IPS-18c (cell line): ENCODE results near the gene RNF214.
A peak's percentile ranks its signal among the peaks of the same experiment; 100 is the strongest.

Source experiments
- H3K4me3 ChIP-seq: 2 replicates; pipeline ENCODE4 v1.7.0; 2013; ENCODE audit warnings: low read depth, mild to moderate bottlenecking, low read length, moderate library complexity; ENCODE audit not compliant: insufficient read depth
- H3K9me3 ChIP-seq: one replicate; pipeline ENCODE4 v1.6.1; 2013; ENCODE audit warnings: mild to moderate bottlenecking, low read length, moderate library complexity; ENCODE audit not compliant: control insufficient read depth, insufficient read depth

RNF214 gene

DNA sequence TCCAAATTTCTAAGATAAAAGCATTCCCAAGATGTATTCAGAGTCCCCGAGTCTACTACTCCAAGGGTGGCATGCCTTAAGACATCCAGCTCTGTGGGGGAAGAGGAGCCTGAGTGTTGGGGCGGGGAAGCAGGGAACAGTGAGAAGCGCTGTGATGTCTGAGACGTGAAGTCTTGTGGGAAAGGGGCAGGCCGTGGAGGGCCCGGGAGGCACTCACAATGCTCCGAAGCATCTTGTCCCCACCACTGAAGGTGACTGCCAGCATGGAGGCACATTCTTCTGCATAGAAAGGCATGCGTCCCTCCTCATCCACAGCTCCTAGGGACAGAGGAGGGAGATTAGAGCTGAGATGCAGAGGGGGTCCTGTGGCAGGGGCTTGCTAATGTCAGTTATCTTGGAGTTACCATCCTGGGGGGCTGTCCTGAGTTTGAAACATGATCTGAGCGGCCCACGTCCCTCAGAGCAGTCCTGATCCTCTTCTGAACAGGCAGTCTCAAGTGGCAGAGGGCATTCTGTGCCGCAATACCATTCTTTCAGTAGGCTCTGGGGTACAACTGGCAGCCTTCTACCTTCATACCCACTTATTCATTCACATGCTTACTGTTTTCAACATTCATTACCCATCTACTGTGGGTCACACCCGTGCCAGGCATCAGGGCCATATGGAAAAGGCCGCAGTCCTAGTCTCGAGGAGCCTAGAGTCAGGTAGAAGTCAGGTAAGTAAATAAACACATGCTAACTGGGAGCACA, 9.3 kb upstream of the RNF214 start:
- Histone ChIP-seq H3K4me3 (no peak overlapping the region), H3K9me3 (peaks cover 2% of the 10 kb centered on the region)

DNA sequence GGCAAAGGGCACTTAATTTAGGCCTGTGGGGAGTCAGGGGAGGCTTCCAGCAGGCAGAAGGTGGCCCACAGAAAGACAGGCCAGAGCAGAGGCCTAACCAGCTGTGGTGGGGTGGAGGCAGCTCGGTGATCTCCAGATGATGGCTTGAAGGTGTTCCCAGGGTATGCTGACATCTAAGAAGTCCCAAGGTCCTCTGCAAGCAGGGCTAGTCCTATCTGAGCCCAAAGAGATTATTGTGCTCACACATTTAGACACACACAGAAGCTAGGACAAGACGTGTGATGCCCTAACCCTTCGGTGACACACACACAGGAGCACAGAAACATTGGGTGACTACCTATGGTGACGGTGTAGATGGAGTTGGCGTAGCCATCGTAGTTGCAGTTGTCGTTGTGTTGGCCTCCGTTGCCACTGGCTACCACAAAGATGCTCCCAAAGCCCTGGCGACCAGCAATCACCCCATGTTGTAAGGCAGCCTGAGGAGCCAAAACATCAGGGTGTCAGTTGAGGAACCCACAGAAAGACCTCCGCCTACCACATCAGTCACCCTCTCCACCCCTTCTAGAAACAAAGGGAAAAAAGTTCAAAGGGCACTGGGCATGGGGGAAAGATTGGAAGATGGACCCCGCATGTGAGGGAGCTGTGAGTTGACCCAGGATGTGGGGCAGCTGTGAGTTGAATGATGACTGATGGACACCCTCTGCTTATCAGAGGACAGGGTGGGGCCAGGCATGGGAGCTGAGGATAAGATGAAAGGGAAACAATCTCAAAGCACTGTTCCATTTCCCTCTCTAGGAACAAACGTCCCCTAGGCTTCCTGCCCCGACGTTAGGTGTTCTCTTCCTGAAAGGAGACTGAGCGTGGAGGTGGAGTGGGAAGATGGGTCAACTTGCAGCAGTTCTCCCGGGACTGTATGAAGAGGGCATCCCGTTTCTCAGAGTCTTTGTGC, 8.5 kb upstream of the RNF214 start:
- Histone ChIP-seq H3K4me3 (no peak overlapping the region), H3K9me3 (no peaks in the 10 kb centered on the region)

DNA sequence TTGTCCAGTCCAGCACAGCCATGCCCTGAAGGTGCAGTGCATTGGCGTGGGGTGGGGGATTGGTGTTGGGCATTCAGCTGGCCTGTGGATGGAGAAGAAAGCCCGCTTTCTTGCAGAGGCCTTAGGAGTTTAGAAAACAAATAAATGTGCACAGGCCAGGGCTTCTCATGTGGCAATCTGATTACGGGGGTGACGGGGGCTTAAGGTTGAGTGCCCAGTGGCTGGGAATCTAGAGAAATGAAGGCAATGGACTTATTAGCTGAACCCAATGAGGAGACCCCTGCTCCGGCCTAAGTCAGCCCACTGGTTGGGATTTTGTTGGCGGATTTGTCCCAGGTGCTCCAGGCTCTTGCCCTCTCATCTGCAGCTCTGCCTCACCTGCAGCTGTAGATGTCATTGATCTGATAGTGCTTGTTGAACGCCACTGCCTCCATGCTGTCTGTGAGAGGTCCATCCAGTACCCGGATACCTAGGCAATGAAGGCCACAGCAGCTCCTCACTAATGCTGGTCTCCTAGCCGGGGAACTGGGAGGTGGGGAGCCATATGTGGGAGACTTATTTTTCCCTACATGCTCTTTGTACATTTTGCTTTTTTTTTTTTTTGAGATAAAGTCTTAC, 6.8 kb upstream of the RNF214 start:
- Histone ChIP-seq H3K9me3 (peaks cover 2% of the 10 kb centered on the region), H3K4me3 (no peak overlapping the region)

DNA sequence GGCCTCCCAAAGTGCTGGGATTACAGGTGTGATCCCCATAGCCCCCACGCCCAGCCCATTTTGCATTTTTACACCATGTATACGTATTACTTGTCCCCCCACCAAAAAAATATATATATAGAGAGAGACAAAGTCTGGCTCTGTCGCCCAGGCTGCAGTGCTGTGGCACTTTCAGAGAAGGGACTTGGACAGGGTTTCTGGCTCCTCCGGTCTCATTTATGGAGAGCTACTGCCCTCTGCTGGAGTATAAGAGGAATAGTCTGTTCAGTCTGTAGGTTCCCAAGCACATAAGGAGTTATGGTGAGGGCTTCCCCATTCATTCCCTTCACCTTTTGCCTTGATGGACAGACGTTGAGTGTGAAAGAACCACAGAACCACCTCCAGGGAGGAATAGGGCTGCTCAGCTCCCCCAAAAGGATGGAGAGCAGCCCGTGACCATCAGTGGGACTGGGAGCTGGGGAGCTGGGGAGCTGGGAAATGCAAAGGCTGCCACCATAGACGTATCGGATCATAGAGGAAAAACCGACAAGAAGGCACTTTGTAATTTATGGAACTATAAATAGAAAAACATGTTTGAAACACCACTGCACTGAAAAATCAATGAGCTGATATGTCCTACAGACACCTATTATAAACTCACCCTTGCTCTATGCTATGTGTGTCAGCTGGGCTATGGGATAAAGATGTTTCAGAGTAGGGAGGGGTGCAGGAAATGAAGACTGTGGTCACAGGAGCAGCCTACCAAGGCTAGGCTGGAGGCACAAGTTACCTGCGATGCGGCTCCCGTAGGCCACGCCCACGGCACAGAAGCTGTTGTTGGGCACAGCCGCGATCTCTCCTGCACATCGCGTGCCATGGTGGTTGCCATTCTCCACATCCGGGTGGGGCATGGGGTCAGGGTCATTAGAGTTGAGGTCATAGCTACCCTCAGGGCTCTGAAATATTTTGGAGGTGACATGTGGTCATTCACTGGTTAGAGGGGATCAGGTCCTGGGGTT, 5.8 kb upstream of the RNF214 start:
- H3K4me3 ChIP-seq, result no peak overlapping the region
- H3K9me3 ChIP-seq, result peaks cover 2% of the 10 kb centered on the region

DNA sequence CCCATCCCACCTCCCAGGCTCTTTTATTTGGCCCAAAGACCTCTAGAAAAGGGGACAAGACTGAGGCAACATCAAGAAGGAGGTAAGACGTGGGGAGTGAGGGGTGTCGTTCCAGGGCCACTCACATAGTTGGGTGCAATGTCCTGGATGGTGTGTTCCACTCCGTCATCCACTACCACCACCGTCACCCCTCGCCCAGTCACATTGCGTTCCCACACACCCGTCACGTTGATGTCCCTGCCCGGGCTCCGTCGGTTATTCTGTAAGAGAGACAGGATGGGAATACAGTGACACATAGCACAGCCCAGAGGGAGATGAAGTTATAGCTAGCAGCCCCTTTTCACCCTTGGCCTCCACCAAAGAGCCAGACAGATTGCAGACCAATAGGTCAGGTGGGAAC, 4.4 kb upstream of the RNF214 start:
- no peak overlapping the region for H3K4me3 ChIP-seq
- peaks cover 2% of the 10 kb centered on the region for H3K9me3 ChIP-seq

DNA sequence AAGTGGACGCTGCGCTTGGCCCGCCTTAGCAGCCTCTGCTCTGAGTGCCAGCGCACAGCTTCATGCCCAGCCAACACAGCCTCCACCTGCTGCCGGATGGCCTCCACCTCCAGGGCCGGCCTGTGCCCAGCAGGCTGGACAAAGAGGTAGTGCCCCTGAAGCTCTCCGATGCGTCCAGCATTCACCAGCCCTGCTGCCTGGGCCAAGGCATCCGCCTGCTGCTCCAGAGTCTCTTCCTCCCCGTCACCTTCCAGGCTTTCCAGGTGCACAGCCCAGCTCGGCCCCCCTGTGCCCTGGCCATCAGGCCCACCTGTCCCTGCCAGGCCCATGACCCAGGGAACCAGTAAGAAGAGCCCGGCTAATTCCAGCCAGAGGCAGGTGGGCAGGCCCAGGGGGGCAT, 3.1 kb upstream of the RNF214 start:
- Histone ChIP-seq H3K9me3 (peaks cover 2% of the 10 kb centered on the region), H3K4me3 (no peak overlapping the region)

DNA sequence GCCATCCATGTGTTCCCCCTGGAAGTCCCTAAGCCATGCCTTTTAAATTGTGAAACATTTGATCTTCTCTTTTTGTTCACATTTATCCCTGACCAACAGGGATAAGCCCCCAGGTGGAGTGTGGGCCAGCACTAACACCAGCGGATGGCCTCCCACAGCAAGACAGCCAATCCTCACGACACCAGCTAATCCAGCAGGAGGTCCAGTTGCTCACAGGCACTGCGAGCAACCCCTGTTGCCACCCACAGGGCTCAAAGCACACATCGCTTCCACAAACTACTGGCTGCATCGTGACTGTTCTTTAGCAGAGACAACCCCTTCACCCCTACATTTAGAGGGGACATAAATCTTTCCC, 2.6 kb upstream of the RNF214 start:
- Histone ChIP-seq H3K4me3 (no peak overlapping the region), H3K9me3 (peaks cover 2% of the 10 kb centered on the region)

DNA sequence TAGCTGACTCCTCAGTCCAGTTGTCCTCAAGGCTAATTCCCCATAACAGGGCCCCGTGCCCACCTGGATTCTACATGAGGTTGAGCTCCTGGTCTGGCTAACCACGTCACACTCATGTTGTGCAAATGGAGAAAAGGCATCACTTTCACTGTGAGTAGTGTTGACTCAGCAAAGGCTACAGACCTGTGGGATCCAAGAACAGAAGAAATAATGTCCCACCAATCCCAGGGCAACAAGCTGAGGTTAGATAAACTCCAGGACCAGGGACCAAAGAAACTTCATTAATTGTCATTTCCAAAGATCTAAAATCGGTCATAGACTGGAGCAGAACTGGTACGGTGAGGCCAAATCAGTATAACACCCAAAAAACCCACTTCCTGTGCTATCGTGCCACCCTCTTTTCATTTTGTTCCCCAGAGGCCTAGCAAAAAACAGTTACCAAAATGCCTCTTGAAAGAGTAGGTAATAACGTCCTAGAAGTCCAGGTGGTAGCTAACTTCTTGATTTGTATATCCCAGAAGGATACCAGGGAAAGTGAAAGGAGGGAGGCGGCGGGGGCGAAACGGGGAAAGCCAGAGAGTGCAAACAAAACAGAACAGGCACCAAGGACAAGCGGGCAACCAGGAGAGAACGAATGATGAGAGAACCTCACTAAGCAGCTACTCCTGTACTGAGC, 2.0 kb upstream of the RNF214 start:
- Histone ChIP-seq H3K9me3 (peaks cover 2% of the 10 kb centered on the region), H3K4me3 (no peak overlapping the region)

DNA sequence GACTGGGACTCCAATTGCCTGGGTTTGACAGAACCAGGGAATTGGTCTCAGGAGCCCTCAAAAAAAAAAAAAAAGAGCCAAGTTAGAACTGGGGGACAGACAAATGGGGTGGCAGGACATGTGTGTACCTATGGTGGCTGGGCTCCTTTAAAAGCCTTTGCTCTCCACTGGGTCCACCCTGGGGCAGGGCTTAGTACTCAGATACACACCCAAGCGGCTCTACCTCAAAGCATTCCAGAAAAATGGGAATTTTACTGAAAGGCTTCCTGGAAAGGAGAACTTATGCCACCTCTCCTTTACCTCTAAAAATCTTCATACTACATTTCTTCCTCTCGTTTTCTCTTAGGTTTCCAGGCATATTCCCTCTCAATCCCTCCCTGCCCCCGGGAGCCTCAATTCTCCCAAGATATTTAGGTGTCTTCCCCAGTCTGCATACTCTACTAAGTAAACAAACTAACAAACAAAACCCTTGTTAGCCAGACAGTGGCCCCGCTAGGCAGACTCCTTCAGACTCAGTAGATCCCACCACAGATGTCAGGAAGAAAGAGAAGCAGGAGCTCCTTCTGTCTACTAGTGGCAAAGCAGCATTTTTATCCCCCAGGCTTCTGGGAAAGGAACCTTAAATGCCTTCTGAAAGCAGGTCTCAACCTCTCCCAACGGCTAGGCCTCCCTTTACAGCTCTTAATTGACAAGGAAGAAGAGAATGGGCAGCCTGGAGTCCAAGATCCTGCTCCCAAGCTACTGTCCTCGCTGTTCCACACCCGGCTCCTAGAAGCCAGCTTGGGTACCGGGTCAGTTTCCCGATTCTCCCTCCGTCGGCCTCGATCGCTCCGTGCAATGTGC, 1.3 kb upstream of the RNF214 start:
- H3K9me3 ChIP-seq, result peaks cover 2% of the 10 kb centered on the region
- peak overlapping the region; percentile 98 for H3K4me3 ChIP-seq

DNA sequence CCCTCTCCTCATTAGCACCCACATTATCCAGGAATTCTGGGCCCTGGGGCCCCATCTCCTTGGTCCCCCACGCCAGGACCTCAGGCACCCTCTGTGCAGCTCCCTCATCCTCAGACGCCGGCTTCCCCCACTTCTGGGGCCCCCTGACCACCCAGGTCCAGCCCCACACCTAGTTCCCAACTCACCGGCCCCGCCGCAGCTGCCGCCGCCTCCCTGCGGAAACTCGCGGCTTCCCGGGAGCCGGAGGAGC, 704 bp upstream of the RNF214 start, which contains the start of gene PCSK7:
Gene PCSK7, minus strand, starts transcription at position 232 of the 250 bp plus-strand sequence. CDS start 2,229 bp downstream, outside the sequence.
- peaks cover 2% of the 10 kb centered on the region for H3K9me3 ChIP-seq
- peak within 1 kb of the TSS; percentile 98 for H3K4me3 ChIP-seq

DNA sequence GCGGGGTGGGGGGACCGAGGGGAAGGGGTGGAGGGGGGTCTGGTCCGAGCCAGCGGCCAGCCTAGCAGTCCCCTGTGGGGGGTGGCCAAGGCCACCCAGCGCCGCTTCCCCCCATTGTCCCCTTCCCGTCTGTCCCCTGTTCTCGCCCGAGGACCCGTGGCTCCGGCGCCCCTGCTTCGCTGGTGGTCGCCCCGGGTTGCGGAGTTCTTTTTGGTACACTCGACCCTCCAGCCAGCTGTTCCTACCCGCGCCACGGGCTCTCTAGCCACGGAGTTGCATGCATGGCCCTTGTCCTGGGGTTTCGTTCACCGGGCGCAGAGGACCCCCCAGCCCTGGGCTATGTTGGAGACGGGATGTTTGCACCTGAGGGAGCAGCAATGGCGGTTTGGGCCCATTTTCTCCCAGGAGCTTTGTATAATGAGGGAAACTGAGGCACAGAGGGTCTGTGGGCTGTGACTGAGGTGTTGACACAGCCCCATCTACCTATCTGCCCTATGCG, 489 bp downstream of the RNF214 start:
- Histone ChIP-seq H3K9me3 (peaks cover 2% of the 10 kb centered on the region), H3K4me3 (peak overlapping the region; percentile 77)

DNA sequence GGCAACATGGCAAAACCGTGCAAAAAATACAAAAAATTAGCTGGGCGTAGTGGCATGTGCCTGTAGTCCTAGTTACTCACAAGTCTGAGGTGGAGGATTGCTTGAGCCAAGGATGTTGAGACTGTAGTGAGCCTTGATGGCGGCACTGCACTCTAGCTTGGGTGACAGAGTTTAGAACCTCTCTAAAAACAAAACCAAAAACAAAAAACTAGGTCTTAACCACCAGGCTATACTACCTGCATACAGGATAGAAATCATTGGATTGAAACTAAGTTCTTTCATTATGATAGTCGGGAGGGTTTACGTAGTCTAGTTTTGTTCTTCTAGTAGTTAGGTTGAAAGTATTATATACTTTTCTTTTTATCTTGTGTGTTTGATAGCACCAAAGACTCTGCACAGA, 5.8 kb downstream of the RNF214 start:
- Histone ChIP-seq H3K4me3 (no peak overlapping the region), H3K9me3 (no peaks in the 10 kb centered on the region)

DNA sequence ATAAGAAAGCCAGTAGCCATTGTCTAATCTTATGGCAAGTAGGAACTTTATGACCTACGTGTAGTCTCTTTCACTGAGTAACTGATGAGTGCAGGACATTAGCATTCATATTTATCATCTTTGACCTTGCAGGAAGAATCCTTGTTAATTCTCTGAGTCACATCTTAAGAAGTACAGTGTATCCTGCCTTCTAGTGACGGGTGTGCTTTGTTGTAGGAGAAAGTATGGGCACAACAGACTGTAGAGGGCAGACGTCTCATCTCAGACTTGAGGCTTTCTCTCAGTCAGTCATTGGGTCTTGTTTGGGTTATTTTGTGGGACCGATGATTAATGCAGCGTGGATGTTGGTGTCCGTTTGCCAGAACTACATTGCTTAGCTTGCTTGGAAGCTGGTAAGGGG, 6.8 kb downstream of the RNF214 start:
- Histone ChIP-seq H3K9me3 (no peaks in the 10 kb centered on the region), H3K4me3 (no peak overlapping the region)

DNA sequence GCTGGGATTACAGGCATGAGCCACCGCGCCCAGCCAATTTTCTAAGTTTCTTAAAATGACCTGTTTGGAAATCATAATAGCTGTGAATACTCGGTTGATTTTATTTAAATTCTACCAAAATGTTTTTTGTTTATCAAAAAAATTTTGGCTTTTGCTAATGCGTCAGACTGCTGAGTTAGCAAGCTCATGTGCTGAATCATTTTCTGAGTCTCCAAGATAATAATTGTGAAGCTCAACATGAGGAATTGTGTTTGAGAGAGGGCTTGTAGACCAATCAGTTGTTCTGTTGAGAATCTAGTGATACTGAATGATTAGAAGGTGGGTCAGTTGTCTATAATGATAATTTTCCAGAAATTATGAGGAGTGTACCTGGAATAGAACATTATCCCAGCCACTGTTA, 15.9 kb downstream of the RNF214 start:
- Histone ChIP-seq H3K4me3 (no peak overlapping the region), H3K9me3 (no peaks in the 10 kb centered on the region)

DNA sequence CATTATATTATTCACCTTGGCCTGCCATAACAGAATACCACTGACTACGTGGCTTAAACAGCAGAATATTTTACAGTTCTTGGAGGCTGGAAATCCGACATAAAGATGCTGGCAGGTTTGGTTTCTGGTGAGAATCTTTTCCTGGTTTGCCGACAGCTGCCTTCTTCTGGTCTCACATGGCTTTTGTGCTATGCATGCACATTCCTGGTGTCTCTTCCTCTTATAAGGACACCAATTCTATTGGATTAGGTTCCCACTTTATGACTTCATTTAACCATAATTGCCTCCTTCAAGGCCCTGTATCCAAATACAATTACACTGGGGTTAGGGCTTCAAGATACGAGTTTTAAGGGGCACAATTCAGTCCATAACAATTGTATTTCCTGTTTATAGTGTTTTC, 17.1 kb downstream of the RNF214 start:
- H3K4me3 ChIP-seq, result no peak overlapping the region
- H3K9me3 ChIP-seq, result no peaks in the 10 kb centered on the region

DNA sequence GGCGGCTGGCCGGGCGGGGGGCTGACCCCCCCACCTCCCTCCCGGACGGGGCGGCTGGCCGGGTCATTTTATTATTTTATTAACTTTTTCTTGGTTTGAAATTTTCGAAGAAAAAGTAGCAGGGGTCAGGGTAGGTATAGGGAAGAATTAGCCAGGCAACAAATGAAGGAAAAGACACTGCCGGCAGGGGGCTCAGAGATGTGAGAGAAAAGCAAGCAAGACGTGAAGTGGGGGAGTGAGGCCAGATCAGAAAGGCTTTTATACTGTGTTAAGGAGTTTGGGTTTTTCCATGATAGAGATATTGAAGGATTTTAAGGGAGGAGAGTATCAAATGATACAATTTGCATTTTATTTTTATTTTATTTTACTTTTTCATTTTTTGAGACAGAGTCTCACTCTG, 19.0 kb downstream of the RNF214 start:
- H3K9me3 ChIP-seq, result no peaks in the 10 kb centered on the region
- no peak overlapping the region for H3K4me3 ChIP-seq
